ENCODE data around the gene RGS12.

The RGS12 gene

GRCh38 chr4:3252831-3253641 lies 39.8 kb upstream of the RGS12 start:
- DNase-seq (ENCODE audit: insufficient read length, low spot score) (no peak), FAIRE-seq (no peak)
- TF ChIP-seq POLR2AphosphoS5 (IDR thresholded peaks at IDR 0.05; ENCODE audit: low read depth, low read length) (no peak), POLR2A (IDR thresholded peaks at IDR 0.05; ENCODE audit: low read depth, low read length) (no peak), SPI1 (IDR thresholded peaks at IDR 0.05; ENCODE audit: low read depth, low read length) (no peak), POU2F2 (IDR thresholded peaks at IDR 0.05; ENCODE audit: low read depth, low read length) (no peak), PAX5 (IDR thresholded peaks at IDR 0.05; ENCODE audit: insufficient read depth, low read length, severe bottlenecking) (no peak)

GRCh38 chr4:3253808-3254207 lies 39.0 kb upstream of the RGS12 start:
- FAIRE-seq = no peak

GRCh38 chr4:3254302-3255131 lies 38.3 kb upstream of the RGS12 start:
- DNase-seq (ENCODE audit: insufficient read length, low spot score) = no peak
- TF ChIP-seq SPI1 (IDR thresholded peaks at IDR 0.05; ENCODE audit: low read depth, low read length) = no peak
- no peak for TF ChIP-seq POU2F2 (IDR thresholded peaks at IDR 0.05; ENCODE audit: low read depth, low read length)
- no peak for FAIRE-seq

More at GRCh38 chr4:3253808-3254207, 39.0 kb upstream of the RGS12 start:
- TF ChIP-seq SPI1 (IDR thresholded peaks at IDR 0.05; ENCODE audit: low read depth, low read length) (no peak), TAF1 (IDR thresholded peaks at IDR 0.05; ENCODE audit: low read depth, low read length) (no peak), PAX5 (IDR thresholded peaks at IDR 0.05; ENCODE audit: insufficient read depth, low read length, severe bottlenecking) (no peak), POLR2AphosphoS5 (IDR thresholded peaks at IDR 0.05; ENCODE audit: low read depth, low read length) (no peak), POU2F2 (IDR thresholded peaks at IDR 0.05; ENCODE audit: low read depth, low read length) (no peak), POLR2A (IDR thresholded peaks at IDR 0.05; ENCODE audit: low read depth, low read length) (no peak)
- no peak for DNase-seq (ENCODE audit: insufficient read length, low spot score)

- FAIRE-seq = no peak
These were observed 37.1 kb upstream of the RGS12 start for GRCh38 chr4:3255611-3256186.

GRCh38 chr4:3256230-3257102 lies 36.4 kb upstream of the RGS12 start:
- DNase-seq (ENCODE audit: insufficient read length, low spot score) (peak; percentile 4), FAIRE-seq (no peak)
- no peak for TF ChIP-seq POLR2A (IDR thresholded peaks at IDR 0.05; ENCODE audit: low read depth, low read length)
- no peak for TF ChIP-seq SPI1 (IDR thresholded peaks at IDR 0.05; ENCODE audit: low read depth, low read length)

More at GRCh38 chr4:3255611-3256186, 37.1 kb upstream of the RGS12 start:
- DNase-seq (ENCODE audit: insufficient read length, low spot score) = no peak
- TF ChIP-seq PAX5 (IDR thresholded peaks at IDR 0.05; ENCODE audit: insufficient read depth, low read length, severe bottlenecking) (no peak), POLR2A (IDR thresholded peaks at IDR 0.05; ENCODE audit: low read depth, low read length) (no peak), SPI1 (IDR thresholded peaks at IDR 0.05; ENCODE audit: low read depth, low read length) (no peak), TAF1 (IDR thresholded peaks at IDR 0.05; ENCODE audit: low read depth, low read length) (no peak), POU2F2 (IDR thresholded peaks at IDR 0.05; ENCODE audit: low read depth, low read length) (no peak), POLR2AphosphoS5 (IDR thresholded peaks at IDR 0.05; ENCODE audit: low read depth, low read length) (no peak)

GRCh38 chr4:3257103-3257555 lies 35.7 kb upstream of the RGS12 start:
- DNase-seq (ENCODE audit: insufficient read length, low spot score) (peak; percentile 34), FAIRE-seq (peak; percentile 52)
- no peak for TF ChIP-seq POLR2A (IDR thresholded peaks at IDR 0.05; ENCODE audit: low read depth, low read length)
- no peak for TF ChIP-seq SPI1 (IDR thresholded peaks at IDR 0.05; ENCODE audit: low read depth, low read length)
- no peak for TF ChIP-seq PAX5 (IDR thresholded peaks at IDR 0.05; ENCODE audit: insufficient read depth, low read length, severe bottlenecking)
- no peak for TF ChIP-seq TAF1 (IDR thresholded peaks at IDR 0.05; ENCODE audit: low read depth, low read length)
- TF ChIP-seq POU2F2 (IDR thresholded peaks at IDR 0.05; ENCODE audit: low read depth, low read length) = no peak
- no peak for TF ChIP-seq POLR2AphosphoS5 (IDR thresholded peaks at IDR 0.05; ENCODE audit: low read depth, low read length)

GRCh38 chr4:3257556-3258482 lies 35.0 kb upstream of the RGS12 start:
- FAIRE-seq (peak; percentile 83), DNase-seq (ENCODE audit: insufficient read length, low spot score) (peak; percentile 50)
- no peak for TF ChIP-seq PAX5 (IDR thresholded peaks at IDR 0.05; ENCODE audit: insufficient read depth, low read length, severe bottlenecking)
- peak; percentile 35; the same call in 1 of the 2 replicates for TF ChIP-seq POLR2A (IDR thresholded peaks at IDR 0.05; ENCODE audit: low read depth, low read length)

- TF ChIP-seq SPI1 (IDR thresholded peaks at IDR 0.05; ENCODE audit: low read depth, low read length) (no peak), PAX5 (IDR thresholded peaks at IDR 0.05; ENCODE audit: insufficient read depth, low read length, severe bottlenecking) (no peak), TAF1 (IDR thresholded peaks at IDR 0.05; ENCODE audit: low read depth, low read length) (no peak), POLR2AphosphoS5 (IDR thresholded peaks at IDR 0.05; ENCODE audit: low read depth, low read length) (no peak), POLR2A (IDR thresholded peaks at IDR 0.05; ENCODE audit: low read depth, low read length) (no peak), POU2F2 (IDR thresholded peaks at IDR 0.05; ENCODE audit: low read depth, low read length) (no peak)
- peak; percentile 15 for DNase-seq (ENCODE audit: insufficient read length, low spot score)
- no peak for FAIRE-seq
These were observed 31.2 kb upstream of the RGS12 start for GRCh38 chr4:3261411-3262207.
